HepG2 (cell line): ENCODE data around the gene RAB20. TPM values are rescaled to one million over a fixed set of nuclear protein-coding genes. Genes with fewer than 3 reads are reported as not detected.

Source experiments
- CAMTA2 ChIP-seq: sonication (generic); formaldehyde crosslinking; IDR thresholded peaks from 2 replicates; pipeline ENCODE4 v1.4.0; 2020; ENCODE audit warnings: mild to moderate bottlenecking, missing genetic modification reagents, borderline replicate concordance
- ELF4 ChIP-seq: sonication (generic); formaldehyde crosslinking; IDR thresholded peaks from 2 replicates; pipeline ENCODE4 v1.5.0; 2020; ENCODE audit warnings: missing genetic modification reagents, mild to moderate bottlenecking, moderate library complexity, borderline replicate concordance
- FOXA1 ChIP-seq, 2 experiments: fragments of 450-650 bp in 1 of 2; sonication (generic) in 1 of 2; formaldehyde crosslinking in 1 of 2; IDR thresholded peaks; 2 replicates each; pipeline versions ENCODE4 v1.4.0 to v1.6.1; 2016 to 2020; ENCODE audit warnings: missing genetic modification reagents in 1 of 2
- FOXO1 ChIP-seq: sonication (generic); formaldehyde crosslinking; IDR thresholded peaks from 2 replicates; pipeline ENCODE4 v1.4.0; 2020; ENCODE audit warnings: missing genetic modification reagents
- HNRNPL ChIP-seq: fragments of 200-400 bp; formaldehyde crosslinking; IDR thresholded peaks from 2 replicates; pipeline ENCODE4 v1.6.1; 2017; ENCODE audit warnings: mild to moderate bottlenecking, low read depth, low read length
- HOXA9 ChIP-seq: sonication (generic); formaldehyde crosslinking; IDR thresholded peaks from 2 replicates; pipeline ENCODE4 v1.8.1; 2022; ENCODE audit warnings: missing genetic modification reagents, mild to moderate bottlenecking, moderate library complexity, borderline replicate concordance
- PHF21A ChIP-seq: sonication (generic); formaldehyde crosslinking; IDR thresholded peaks from 2 replicates; pipeline ENCODE4 v1.5.0; 2020; ENCODE audit warnings: mild to moderate bottlenecking, missing genetic modification reagents
- SALL1 ChIP-seq: sonication (generic); formaldehyde crosslinking; IDR thresholded peaks from 2 replicates; pipeline ENCODE4 v1.8.0; 2022; ENCODE audit warnings: mild to moderate bottlenecking, missing genetic modification reagents
- SCMH1 ChIP-seq: sonication (generic); formaldehyde crosslinking; IDR thresholded peaks from 2 replicates; pipeline ENCODE4 v1.9.0; 2021; ENCODE audit warnings: missing genetic modification reagents, mild to moderate bottlenecking, borderline replicate concordance
- SMYD3 ChIP-seq: sonication (generic); formaldehyde crosslinking; IDR thresholded peaks from 2 replicates; pipeline ENCODE4 v1.8.1; 2023; ENCODE audit warnings: mild to moderate bottlenecking, missing genetic modification reagents
- TOPORS ChIP-seq: sonication (generic); formaldehyde crosslinking; IDR thresholded peaks from 2 replicates; pipeline ENCODE4 v1.8.0; 2023; ENCODE audit warnings: mild to moderate bottlenecking, missing genetic modification reagents
- YEATS2 ChIP-seq: sonication (generic); formaldehyde crosslinking; IDR thresholded peaks from 2 replicates; pipeline ENCODE4 v1.4.0; 2020; ENCODE audit warnings: missing genetic modification reagents, borderline replicate concordance
- ZBTB8A ChIP-seq: sonication (generic); formaldehyde crosslinking; IDR thresholded peaks from 2 replicates; pipeline ENCODE4 v1.4.0; 2020; ENCODE audit warnings: mild to moderate bottlenecking, low read depth, missing genetic modification reagents, borderline replicate concordance
- ZNF180 ChIP-seq: sonication (generic); formaldehyde crosslinking; IDR thresholded peaks from 2 replicates; pipeline ENCODE4 v1.4.0; 2020; ENCODE audit warnings: low read depth, missing genetic modification reagents, borderline replicate concordance
- ZNF253 ChIP-seq: sonication (generic); formaldehyde crosslinking; IDR thresholded peaks from 2 replicates; pipeline ENCODE4 v1.8.0; 2022; ENCODE audit warnings: mild to moderate bottlenecking, missing genetic modification reagents, borderline replicate concordance
- ZNF296 ChIP-seq: sonication (generic); formaldehyde crosslinking; conservative IDR thresholded peaks from 2 replicates; pipeline ENCODE4 v1.5.0; 2020; ENCODE audit warnings: mild to moderate bottlenecking, missing genetic modification reagents
- ZNF331 ChIP-seq: sonication (generic); formaldehyde crosslinking; IDR thresholded peaks from 2 replicates; pipeline ENCODE4 v1.4.0; 2020; ENCODE audit warnings: missing genetic modification reagents
- ZNF367 ChIP-seq: sonication (generic); formaldehyde crosslinking; IDR thresholded peaks from 2 replicates; pipeline ENCODE4 v1.4.0; 2020; ENCODE audit warnings: missing genetic modification reagents, borderline replicate concordance
- ZNF432 ChIP-seq: sonication (generic); formaldehyde crosslinking; IDR thresholded peaks from 2 replicates; pipeline ENCODE4 v1.5.0; 2020; ENCODE audit warnings: missing genetic modification reagents, mild to moderate bottlenecking, borderline replicate concordance
- ZNF570 ChIP-seq: sonication (generic); formaldehyde crosslinking; IDR thresholded peaks from 2 replicates; pipeline ENCODE4 v1.4.0; 2020; ENCODE audit warnings: mild to moderate bottlenecking, missing genetic modification reagents, borderline replicate concordance
- ZNF724P ChIP-seq: sonication (generic); formaldehyde crosslinking; IDR thresholded peaks from 2 replicates; pipeline ENCODE4 v1.8.0; 2022; ENCODE audit warnings: missing genetic modification reagents, borderline replicate concordance
- polyA plus RNA-seq, 8 experiments: library from polyadenylated mRNA; depleted of rRNA in 3 of 8; stranded (reverse) in 7 of 8; unstranded in 1 of 8; fragments of >200 nt; fragmentation: Illumina TruSeq in 4 of 8; extraction: Trizol in 4 of 8; gene quantifications; 2 replicates each; pipeline versions ENCODE4 v1.2.1 to v1.2.3, GENCODE V29; 2011 to 2016; ENCODE audit warnings: low read depth in 4 of 8, missing spikeins in 1 of 8, mixed read lengths in 1 of 8; ENCODE audit not compliant: insufficient read depth in 1 of 8
- total RNA-seq, 5 experiments: library from RNA; depleted of rRNA; stranded (reverse); fragments of >200 nt; fragmentation: Illumina TruSeq; extraction: Trizol; gene quantifications; 2 replicates each; pipeline ENCODE4 v1.2.3, GENCODE V29; 2016; ENCODE audit warnings: low read depth in 1 of 5
- TF ChIP-seq, protein P1 (sequence below): sonication (generic); IDR thresholded peaks from 2 replicates; pipeline ENCODE4 v1.6.1; 2016; ENCODE audit warnings: low read depth, borderline replicate concordance
- TF ChIP-seq, protein P2 (sequence below), 2 experiments: fragments of 450-650 bp in 1 of 2; sonication (generic) in 1 of 2; formaldehyde crosslinking; IDR thresholded peaks; 2 replicates each; pipeline versions ENCODE4 v1.5.0 to v1.8.0; 2020 to 2022; ENCODE audit warnings: mild to moderate bottlenecking in 1 of 2, missing genetic modification reagents in 1 of 2
- TF ChIP-seq, protein P3 (sequence below): sonication (generic); formaldehyde crosslinking; IDR thresholded peaks from 2 replicates; pipeline ENCODE4 v1.4.0; 2020; ENCODE audit warnings: missing genetic modification reagents, low read depth, mild to moderate bottlenecking, borderline replicate concordance
- TF ChIP-seq, protein P4 (sequence below): sonication (generic); formaldehyde crosslinking; IDR thresholded peaks from 2 replicates; pipeline ENCODE4 v1.4.0; 2020; ENCODE audit warnings: missing genetic modification reagents

The RAB20 gene
- total and polyA plus RNA-seq, 2 of the 13 experiments (the other 11 are each of a cell fraction or from before 2014, with no cell fraction given), result 15.6 to 30.5 TPM

DNA sequence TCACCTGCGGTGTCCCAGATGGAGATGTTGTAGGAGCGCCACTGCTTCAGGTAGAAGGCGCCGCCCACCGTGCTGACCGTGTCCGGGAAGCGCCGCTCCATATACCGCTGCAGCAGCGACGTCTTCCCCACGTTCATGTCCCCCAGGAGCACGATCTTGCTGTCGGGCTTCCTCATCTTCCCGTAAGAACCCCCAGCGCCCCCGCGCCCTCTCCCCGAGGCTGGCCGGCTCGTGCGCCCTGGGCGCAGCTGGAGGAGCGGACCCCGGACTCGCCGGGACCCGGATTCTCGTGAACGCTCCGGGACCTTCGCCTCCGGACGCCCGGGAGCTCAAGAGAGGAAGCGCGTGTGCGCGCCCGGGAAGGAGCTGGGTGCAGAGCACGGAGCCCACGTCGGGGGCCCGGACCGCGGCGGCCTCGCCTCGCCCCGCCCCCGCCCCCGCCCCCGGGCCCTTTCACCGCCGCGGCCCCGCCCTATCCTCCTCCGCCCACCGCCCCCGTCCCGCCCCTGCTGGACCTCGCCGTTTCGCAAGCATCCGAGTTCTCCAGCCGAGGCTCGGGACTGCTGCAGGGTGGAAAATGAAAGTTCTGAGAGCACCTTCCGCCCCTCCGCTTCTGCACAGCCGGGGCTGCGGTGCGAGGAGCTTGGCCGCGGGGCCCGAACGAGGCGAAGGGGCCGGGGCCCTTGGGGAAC lies at the start of gene RAB20 (continued):
- TF ChIP-seq, protein P1, sequence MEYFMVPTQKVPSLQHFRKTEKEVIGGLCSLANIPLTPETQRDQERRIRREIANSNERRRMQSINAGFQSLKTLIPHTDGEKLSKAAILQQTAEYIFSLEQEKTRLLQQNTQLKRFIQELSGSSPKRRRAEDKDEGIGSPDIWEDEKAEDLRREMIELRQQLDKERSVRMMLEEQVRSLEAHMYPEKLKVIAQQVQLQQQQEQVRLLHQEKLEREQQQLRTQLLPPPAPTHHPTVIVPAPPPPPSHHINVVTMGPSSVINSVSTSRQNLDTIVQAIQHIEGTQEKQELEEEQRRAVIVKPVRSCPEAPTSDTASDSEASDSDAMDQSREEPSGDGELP, result no peak; the same call in 1 of the 2 replicates
- TF ChIP-seq SCMH1 (CRISPR knock-in tag) (no peak), ZBTB8A (no peak), FOXO1 (CRISPR knock-in tag) (0 out of 2 replicates have a peak, but pooled peaks have one; percentile 57), ZNF570 (CRISPR knock-in tag) (no peak), HOXA9 (CRISPR knock-in tag) (no peak), ZNF253 (CRISPR knock-in tag) (no peak), ZNF296 (CRISPR knock-in tag) (no peak), ZNF367 (CRISPR knock-in tag) (no peak), YEATS2 (CRISPR knock-in tag) (no peak), SALL1 (no peak), ZNF724P (CRISPR knock-in tag) (no peak), ZNF331 (no peak), ELF4 (CRISPR knock-in tag) (no peak), SMYD3 (CRISPR knock-in tag) (no peak), CAMTA2 (no peak), ZNF432 (CRISPR knock-in tag) (peak; percentile 69; the same call in 1 of the 2 replicates), FOXA1 (IDR thresholded peaks at IDR 0.05) (no peak), FOXA1 (CRISPR knock-in tag; IDR thresholded peaks at IDR 0.05) (no peak), TOPORS (CRISPR knock-in tag) (0 out of 2 replicates have a peak, but pooled peaks have one; percentile 60), PHF21A (CRISPR knock-in tag) (peak; percentile 75; the same call in 1 of the 2 replicates), HNRNPL (no peak), ZNF180 (CRISPR knock-in tag) (no peak)
- TF ChIP-seq, protein P2, sequence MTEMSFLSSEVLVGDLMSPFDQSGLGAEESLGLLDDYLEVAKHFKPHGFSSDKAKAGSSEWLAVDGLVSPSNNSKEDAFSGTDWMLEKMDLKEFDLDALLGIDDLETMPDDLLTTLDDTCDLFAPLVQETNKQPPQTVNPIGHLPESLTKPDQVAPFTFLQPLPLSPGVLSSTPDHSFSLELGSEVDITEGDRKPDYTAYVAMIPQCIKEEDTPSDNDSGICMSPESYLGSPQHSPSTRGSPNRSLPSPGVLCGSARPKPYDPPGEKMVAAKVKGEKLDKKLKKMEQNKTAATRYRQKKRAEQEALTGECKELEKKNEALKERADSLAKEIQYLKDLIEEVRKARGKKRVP (CRISPR knock-in tag; IDR thresholded peaks at IDR 0.05), result no peak
- TF ChIP-seq, protein P3, sequence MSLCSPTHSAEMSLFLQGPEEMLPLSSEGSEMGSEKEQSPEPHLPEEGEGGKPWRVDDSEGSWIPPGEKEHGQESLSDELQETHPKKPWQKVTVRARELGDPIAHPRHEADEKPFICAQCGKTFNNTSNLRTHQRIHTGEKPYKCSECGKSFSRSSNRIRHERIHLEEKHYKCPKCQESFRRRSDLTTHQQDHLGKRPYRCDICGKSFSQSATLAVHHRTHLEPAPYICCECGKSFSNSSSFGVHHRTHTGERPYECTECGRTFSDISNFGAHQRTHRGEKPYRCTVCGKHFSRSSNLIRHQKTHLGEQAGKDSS, result no peak
- TF ChIP-seq, protein P4, sequence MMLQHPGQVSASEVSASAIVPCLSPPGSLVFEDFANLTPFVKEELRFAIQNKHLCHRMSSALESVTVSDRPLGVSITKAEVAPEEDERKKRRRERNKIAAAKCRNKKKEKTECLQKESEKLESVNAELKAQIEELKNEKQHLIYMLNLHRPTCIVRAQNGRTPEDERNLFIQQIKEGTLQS (CRISPR knock-in tag), result no peak
